SK-N-SH treated with all-trans-retinoic acid at 6 μM for 48 hours (cell line): Measurements from ENCODE around the gene CHST12.
"Not testable (repeated sequence)": the region's sequence is repeated elsewhere in the genome, so short reads cannot be mapped to it uniquely, and the experiment has no call there.

Experiments
- ATAC-seq: fragments of 200-7000 bp; cut with Tn5 transposase; 3 replicates; pipeline ENCODE4 v1.9.1; 2020; ENCODE audit warnings: mild to moderate bottlenecking, moderate library complexity
- ARNTL ChIP-seq: fragments of 450-650 bp; formaldehyde crosslinking; IDR thresholded peaks from 2 replicates; pipeline ENCODE4 v1.5.0; 2020; ENCODE audit warnings: low read depth, mild to moderate bottlenecking, moderate library complexity, borderline replicate concordance
- BACH2 ChIP-seq: fragments of 250-450 bp; sonication (Bioruptor Pico); IDR thresholded peaks from 2 replicates; pipeline ENCODE4 v1.9.0; 2021; ENCODE audit warnings: mild to moderate bottlenecking, borderline replicate concordance
- CSRNP3 ChIP-seq: fragments of 250-450 bp; sonication (Bioruptor Pico); IDR thresholded peaks from 2 replicates; pipeline ENCODE4 v1.5.1; 2021; ENCODE audit warnings: mild to moderate bottlenecking, moderate library complexity
- GLIS3 ChIP-seq: fragments of 250-450 bp; sonication (Bioruptor Pico); IDR thresholded peaks from 2 replicates; pipeline ENCODE4 v1.5.0; 2020; ENCODE audit warnings: mild to moderate bottlenecking, moderate library complexity
- ISL1 ChIP-seq: fragments of 250-450 bp; sonication (Bioruptor Pico); IDR thresholded peaks from 2 replicates; pipeline ENCODE4 v2.1.2; 2022; ENCODE audit warnings: mild to moderate bottlenecking, moderate library complexity
- OSR1 ChIP-seq: fragments of 250-450 bp; sonication (Bioruptor Pico); IDR thresholded peaks from 2 replicates; pipeline ENCODE4 v1.8.0; 2022; ENCODE audit warnings: moderate library complexity, mild to moderate bottlenecking, inconsistent platforms
- PATZ1 ChIP-seq: fragments of 250-450 bp; sonication (Bioruptor Pico); IDR thresholded peaks from 2 replicates; pipeline ENCODE4 v1.8.0; 2020; ENCODE audit warnings: mild to moderate bottlenecking, moderate library complexity, borderline replicate concordance
- RARB ChIP-seq: fragments of 250-450 bp; sonication (Bioruptor Pico); IDR thresholded peaks from 2 replicates; pipeline ENCODE4 v1.8.0; 2021; ENCODE audit warnings: mild to moderate bottlenecking, moderate library complexity
- SNAI2 ChIP-seq: fragments of 250-450 bp; sonication (Bioruptor Pico); IDR thresholded peaks from 2 replicates; pipeline ENCODE4 v1.5.0; 2020; ENCODE audit warnings: mild to moderate bottlenecking, moderate library complexity
- TCF4 ChIP-seq: fragments of 250-450 bp; sonication (Bioruptor Pico); IDR thresholded peaks from 2 replicates; pipeline ENCODE4 v1.8.0; 2021; ENCODE audit warnings: mild to moderate bottlenecking, moderate library complexity, borderline replicate concordance
- TOX ChIP-seq: fragments of 250-450 bp; sonication (Bioruptor Pico); IDR thresholded peaks from 2 replicates; pipeline ENCODE4 v1.8.0; 2021; ENCODE audit warnings: mild to moderate bottlenecking, moderate library complexity, borderline replicate concordance
- TSHZ2 ChIP-seq: fragments of 250-450 bp; sonication (Bioruptor Pico); IDR thresholded peaks from 2 replicates; pipeline ENCODE4 v1.5.0; 2020; ENCODE audit warnings: mild to moderate bottlenecking, moderate library complexity
- ZFP30 ChIP-seq: fragments of 450-650 bp; formaldehyde crosslinking; IDR thresholded peaks from 2 replicates; pipeline ENCODE4 v1.5.0; 2022; ENCODE audit warnings: mild to moderate bottlenecking, moderate library complexity
- ZNF565 ChIP-seq: fragments of 450-650 bp; formaldehyde crosslinking; conservative IDR thresholded peaks from 2 replicates; pipeline ENCODE4 v1.5.0; 2020; ENCODE audit warnings: low read depth, mild to moderate bottlenecking, moderate library complexity
- ZNF70 ChIP-seq: fragments of 450-650 bp; formaldehyde crosslinking; IDR thresholded peaks from 2 replicates; pipeline ENCODE4 v1.5.0; 2020; ENCODE audit warnings: mild to moderate bottlenecking, moderate library complexity
- ZNF8 ChIP-seq: fragments of 450-650 bp; formaldehyde crosslinking; IDR thresholded peaks from 2 replicates; pipeline ENCODE4 v1.5.0; 2020; ENCODE audit warnings: mild to moderate bottlenecking, moderate library complexity

Gene CHST12

GRCh38 chr7:2416063-2416462 is 12.7 kb downstream of the CHST12 start:
- no peak for ATAC-seq
- TF ChIP-seq ISL1 (CRISPR knock-in tag) (no peak), ZNF8 (CRISPR knock-in tag) (no peak), OSR1 (CRISPR knock-in tag) (no peak), BACH2 (CRISPR knock-in tag) (no peak), GLIS3 (CRISPR knock-in tag) (no peak), ZNF565 (no peak), ZFP30 (no peak)

- no peak for TF ChIP-seq ZFP30
- TF ChIP-seq ZNF70, result no peak
- TF ChIP-seq RARB (CRISPR knock-in tag), result no peak
- no peak for TF ChIP-seq GLIS3 (CRISPR knock-in tag)
- ATAC-seq, result no peak
Measured at GRCh38 chr7:2416650-2417049, 13.2 kb downstream of the CHST12 start.

GRCh38 chr7:2417178-2417577 is 13.8 kb downstream of the CHST12 start:
- ATAC-seq, result not testable (repeated sequence)

GRCh38 chr7:2417981-2418481 is 14.6 kb downstream of the CHST12 start:
- TF ChIP-seq RARB (CRISPR knock-in tag) (no peak), ISL1 (CRISPR knock-in tag) (no peak), ZNF8 (CRISPR knock-in tag) (no peak), ZNF70 (no peak), PATZ1 (CRISPR knock-in tag) (no peak), BACH2 (CRISPR knock-in tag) (no peak), TCF4 (CRISPR knock-in tag) (no peak), CSRNP3 (no peak), ZFP30 (no peak), TOX (CRISPR knock-in tag) (no peak), SNAI2 (CRISPR knock-in tag) (no peak), TSHZ2 (CRISPR knock-in tag) (no peak), ZNF565 (no peak), ARNTL (CRISPR knock-in tag) (no peak)
- no peak for ATAC-seq

- TF ChIP-seq RARB (CRISPR knock-in tag) (no peak), ZNF8 (CRISPR knock-in tag) (no peak), ISL1 (CRISPR knock-in tag) (no peak), PATZ1 (CRISPR knock-in tag) (no peak)
- ATAC-seq, result no peak
Measured at GRCh38 chr7:2420216-2420933, 17.0 kb downstream of the CHST12 start.
